Transverse colon (tissue), 4 donors: ENCODE results near the gene TUNAR. TPM values are rescaled to one million over a fixed set of nuclear protein-coding genes. Genes with fewer than 3 reads are reported as not detected.
A peak's percentile ranks its signal among the peaks of the same experiment; 100 is the strongest.

Experiments
- DNase-seq: peaks from one replicate; pipeline ENCODE4 v3.0.0-alpha.2; 2019
- H3K27ac ChIP-seq, 4 donors: fragments of 200-600 bp; sonication (generic); 2 replicates each; pipeline ENCODE4 v1.5.1; 2016 to 2018; ENCODE audit warnings: inconsistent platforms in 4 of 4
- H3K27me3 ChIP-seq: fragments of 200-600 bp; sonication (generic); 2 replicates; pipeline ENCODE4 v1.5.1; 2017; ENCODE audit warnings: inconsistent platforms
- H3K36me3 ChIP-seq, 4 donors: fragments of 200-600 bp; sonication (generic); 2 replicates each; pipeline ENCODE4 v1.5.1; 2017 to 2019; ENCODE audit warnings: inconsistent platforms in 4 of 4
- H3K4me1 ChIP-seq, 4 donors: fragments of 200-600 bp; sonication (generic); 2 replicates each; pipeline ENCODE4 v1.5.1; 2017 to 2020; ENCODE audit warnings: inconsistent platforms in 4 of 4
- H3K4me3 ChIP-seq, 4 donors: fragments of 200-600 bp; sonication (generic); 1 replicate in 1 of 4; 2 replicates in 3 of 4; pipeline versions ENCODE4 v1.5.1 to v1.6.1; 2017 to 2019; ENCODE audit warnings: inconsistent platforms in 4 of 4
- H3K9me3 ChIP-seq, 2 donors: fragments of 200-600 bp; sonication (generic); 2 replicates each; pipeline ENCODE4 v1.5.1; 2017 to 2019; ENCODE audit warnings: inconsistent platforms in 2 of 2
- EP300 ChIP-seq: sonication (generic); formaldehyde crosslinking; IDR thresholded peaks from one replicate; pipeline ENCODE4 v1.6.1; 2017; ENCODE audit warnings: antibody characterized with exemption, low read depth
- POLR2A ChIP-seq: fragments of 450-650 bp; IDR thresholded peaks from one replicate; pipeline ENCODE4 v1.6.1; 2016; ENCODE audit warnings: antibody characterized with exemption, mild to moderate bottlenecking, moderate library complexity
- POLR2AphosphoS5 ChIP-seq, 3 donors: sonication (generic); formaldehyde crosslinking; IDR thresholded peaks; one replicate each; pipeline ENCODE4 v1.6.1; 2016; ENCODE audit warnings: antibody characterized with exemption in 3 of 3
- whole genome bisulfite sequencing, 2 donors: methylation state at CpG; one replicate each; pipeline ENCODE4 v1.1.5; 2018; ENCODE audit warnings: low coverage in 1 of 2; 5-methylcytosine and 5-hydroxymethylcytosine counted together
- in situ Hi-C, 4 donors: fragments of 200-750 bp; cut with MboI; loops; one replicate each; pipeline versions ENCODE4 v1.15.0 to v1.15.1; 2017; ENCODE audit warnings: low sequenced_read_pairs in 3 of 4, low pct_ligation_motif_present in 1 of 4, low pct_unique_long_range_greater_than_20kb in 1 of 4
- intact Hi-C: fragments of 100-400 bp; cut with DNase I; formaldehyde crosslinking; loops from one replicate; pipeline ENCODE4 v1.15.1; 2023; ENCODE audit warnings: low total_unique reads
- total RNA-seq, 4 donors: library from RNA; depleted of rRNA; stranded (reverse); fragments of >200 nt; gene quantifications; one replicate each; pipeline ENCODE4 v1.1.0, GENCODE V29; 2016
- TF ChIP-seq, protein P1 (sequence below), 5 experiments: fragments of 200-600 bp in 3 of 5; fragments of 450-650 bp in 2 of 5; sonication (generic) in 3 of 5; IDR thresholded peaks; 1 replicate in 2 of 5; 2 replicates in 3 of 5; pipeline ENCODE4 v1.5.1; 2016 to 2017; ENCODE audit warnings: antibody characterized with exemption in 5 of 5, inconsistent platforms in 3 of 5, mild to moderate bottlenecking in 2 of 5, moderate library complexity in 1 of 5

TUNAR gene
- total RNA-seq, 4 donors from 2014 or later: not detected

DNA sequence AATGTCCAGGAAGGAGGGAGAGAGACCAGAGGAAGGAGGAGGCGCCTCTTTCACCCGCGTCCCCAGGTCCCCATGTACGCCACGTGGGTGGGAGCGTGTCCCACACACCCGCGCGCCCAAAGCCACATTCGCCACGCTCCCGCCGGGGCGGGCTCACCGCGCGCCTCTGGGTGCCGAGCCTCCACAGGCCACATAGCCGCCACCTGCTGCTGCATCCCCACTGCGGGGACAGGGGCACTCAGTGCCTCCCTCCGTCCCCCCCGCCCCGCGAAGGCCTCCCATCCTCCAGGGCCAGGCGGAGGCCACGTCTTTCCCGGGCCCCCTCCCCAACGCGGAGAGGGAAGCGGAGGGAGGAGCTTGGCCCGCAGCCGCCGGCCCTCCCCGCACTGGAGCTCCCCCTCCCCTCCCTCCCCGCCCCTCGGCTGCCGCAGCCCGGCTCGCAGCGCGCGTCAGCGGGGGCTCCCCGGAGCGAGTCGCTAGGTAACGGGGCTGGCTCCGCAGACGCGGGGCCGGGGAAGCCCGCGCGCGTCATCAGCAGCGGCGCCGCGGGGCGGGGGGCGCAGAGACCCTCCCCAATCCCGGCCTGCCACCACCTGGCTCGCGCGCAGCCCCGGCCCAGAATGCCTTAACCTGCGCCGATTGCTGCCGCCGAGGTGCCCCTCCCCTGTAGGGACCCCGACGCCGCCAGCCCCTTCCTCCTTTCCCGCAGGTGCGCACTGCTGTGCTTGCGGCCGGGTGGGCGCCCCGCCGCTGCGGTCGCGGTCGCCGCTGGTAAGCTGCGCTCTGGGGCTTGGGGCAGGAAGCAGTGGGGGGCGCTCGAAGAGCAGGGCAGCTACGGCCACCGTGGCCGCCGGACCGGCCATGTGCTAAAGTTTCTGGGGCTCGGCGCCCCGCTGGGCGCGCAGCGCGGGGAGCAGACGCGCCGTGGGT, 536 bp upstream of the TUNAR start:
- 22% methylated on average over 50 of the region's 103 CpGs; no CpG with 5 or more reads in 1 of the 2 donors for WGBS, 2 donors
- DNase-seq: no peak
- Histone ChIP-seq H3K27ac (no peak overlapping the region), H3K27me3 (peaks cover 68% of the 10 kb centered on the region), H3K9me3 (no peaks in the 10 kb centered on the region), H3K4me1 (peaks cover 0 to 14% (median 5%) of the 10 kb centered on the region in 4 donors), H3K36me3 (no peaks in the 10 kb centered on the region), H3K4me3 (peak overlapping the region in 2 of 4 donors; percentile 9 to 28)
- intact Hi-C loops: no loop called here
- in situ Hi-C loops: no loop called here
- TF ChIP-seq, protein P1, sequence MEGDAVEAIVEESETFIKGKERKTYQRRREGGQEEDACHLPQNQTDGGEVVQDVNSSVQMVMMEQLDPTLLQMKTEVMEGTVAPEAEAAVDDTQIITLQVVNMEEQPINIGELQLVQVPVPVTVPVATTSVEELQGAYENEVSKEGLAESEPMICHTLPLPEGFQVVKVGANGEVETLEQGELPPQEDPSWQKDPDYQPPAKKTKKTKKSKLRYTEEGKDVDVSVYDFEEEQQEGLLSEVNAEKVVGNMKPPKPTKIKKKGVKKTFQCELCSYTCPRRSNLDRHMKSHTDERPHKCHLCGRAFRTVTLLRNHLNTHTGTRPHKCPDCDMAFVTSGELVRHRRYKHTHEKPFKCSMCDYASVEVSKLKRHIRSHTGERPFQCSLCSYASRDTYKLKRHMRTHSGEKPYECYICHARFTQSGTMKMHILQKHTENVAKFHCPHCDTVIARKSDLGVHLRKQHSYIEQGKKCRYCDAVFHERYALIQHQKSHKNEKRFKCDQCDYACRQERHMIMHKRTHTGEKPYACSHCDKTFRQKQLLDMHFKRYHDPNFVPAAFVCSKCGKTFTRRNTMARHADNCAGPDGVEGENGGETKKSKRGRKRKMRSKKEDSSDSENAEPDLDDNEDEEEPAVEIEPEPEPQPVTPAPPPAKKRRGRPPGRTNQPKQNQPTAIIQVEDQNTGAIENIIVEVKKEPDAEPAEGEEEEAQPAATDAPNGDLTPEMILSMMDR (IDR thresholded peaks at IDR 0.05): no peak
- no peak for TF ChIP-seq POLR2A

DNA sequence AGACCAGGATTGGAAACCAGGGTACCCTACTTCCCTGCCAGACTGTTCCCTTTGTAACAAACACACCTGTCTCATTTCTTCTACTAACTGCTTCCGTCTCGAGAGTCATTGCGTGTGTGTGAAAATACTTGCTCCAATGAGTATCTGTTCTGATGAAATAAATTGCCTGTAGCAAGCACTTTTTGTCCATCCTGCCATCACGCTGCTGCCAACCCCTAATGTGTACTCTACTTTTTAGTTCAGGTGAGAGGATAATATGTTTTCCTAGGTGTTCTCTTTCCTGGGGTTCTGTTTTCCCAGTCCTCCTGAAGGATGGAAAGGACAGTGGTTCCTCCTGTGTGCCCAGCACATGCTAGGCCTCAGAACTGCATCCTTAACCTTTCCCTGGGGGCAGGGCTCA, 1.0 kb downstream of the TUNAR start:
- peaks cover 0 to 14% (median 5%) of the 10 kb centered on the region in 4 donors for H3K4me1 ChIP-seq
- no peak overlapping the region for H3K4me3 ChIP-seq
- no peaks in the 10 kb centered on the region for H3K36me3 ChIP-seq
- TF ChIP-seq POLR2A (no peak), POLR2AphosphoS5 (IDR thresholded peaks at IDR 0.05) (no peak), EP300 (no peak)
- TF ChIP-seq, protein P1 (IDR thresholded peaks at IDR 0.05): no peak
- peaks cover 64% of the 10 kb centered on the region for H3K27me3 ChIP-seq
- 76 to 78% methylated on average over 4 of the region's 4 CpGs for WGBS, 2 donors
- no peaks in the 10 kb centered on the region for H3K9me3 ChIP-seq
- in situ Hi-C loops (no loop called here), intact Hi-C loops (no loop called here)
- no peak overlapping the region for H3K27ac ChIP-seq
- no peak for DNase-seq

DNA sequence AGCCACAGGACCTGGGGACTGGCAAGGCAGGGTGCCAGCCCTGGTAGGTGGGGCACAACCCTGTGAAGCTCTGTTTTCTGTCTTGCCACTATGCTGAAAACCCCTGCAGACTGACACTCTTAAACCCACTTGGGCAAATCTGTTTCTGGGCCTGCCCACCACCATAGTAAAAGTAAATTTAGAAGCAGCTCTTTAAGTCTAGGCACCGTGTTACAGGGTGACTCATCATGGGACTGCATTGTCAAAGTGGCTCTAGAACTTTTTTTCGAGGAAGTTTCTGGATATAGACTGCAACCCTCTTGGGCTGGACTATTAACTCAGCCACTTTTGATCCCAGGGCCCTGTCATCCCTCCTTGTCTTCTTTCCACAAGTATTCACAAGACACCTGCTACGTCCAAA, 7.7 kb downstream of the TUNAR start:
- TF ChIP-seq POLR2AphosphoS5 (IDR thresholded peaks at IDR 0.05) (no peak), EP300 (no peak), POLR2A (no peak)
- TF ChIP-seq, protein P1 (IDR thresholded peaks at IDR 0.05): no peak
- intact Hi-C loops (no loop called here), in situ Hi-C loops (no loop called here)
- no peaks in the 10 kb centered on the region for H3K4me1 ChIP-seq
- no peak overlapping the region for H3K4me3 ChIP-seq
- H3K9me3 ChIP-seq: no peaks in the 10 kb centered on the region
- H3K27ac ChIP-seq: no peak overlapping the region
- H3K36me3 ChIP-seq: no peaks in the 10 kb centered on the region
- H3K27me3 ChIP-seq: peaks cover 7% of the 10 kb centered on the region
- no peak for DNase-seq
- WGBS, 2 donors: 53 to 63% methylated on average over 3 of the region's 3 CpGs

DNA sequence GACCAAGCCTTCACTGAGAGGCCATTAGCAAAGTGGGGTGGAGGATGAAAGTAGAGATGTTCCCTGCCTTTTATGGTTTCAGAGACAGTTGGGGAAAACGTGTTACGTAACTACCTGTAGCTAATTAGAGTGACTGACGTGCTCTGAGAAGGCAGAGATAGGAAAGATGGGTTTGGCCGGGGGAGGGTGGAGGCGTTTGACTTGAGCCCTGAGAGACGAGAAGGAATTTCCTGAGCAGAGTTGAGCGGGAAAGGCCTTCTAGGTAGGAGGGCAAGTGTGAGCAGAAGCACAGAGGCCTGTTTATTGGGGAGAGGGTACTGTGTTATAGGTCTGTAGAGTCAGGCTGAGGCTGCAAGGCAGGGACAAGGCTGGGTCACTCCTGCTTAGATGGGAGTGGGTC, 8.6 kb downstream of the TUNAR start:
- no peak for TF ChIP-seq EP300
- TF ChIP-seq POLR2A: no peak
- no peak for TF ChIP-seq POLR2AphosphoS5 (IDR thresholded peaks at IDR 0.05)
- TF ChIP-seq, protein P1 (IDR thresholded peaks at IDR 0.05): no peak
- no peak for DNase-seq
- Histone ChIP-seq H3K4me1 (no peaks in the 10 kb centered on the region), H3K9me3 (no peaks in the 10 kb centered on the region), H3K27me3 (peaks cover 7% of the 10 kb centered on the region), H3K4me3 (no peak overlapping the region), H3K27ac (no peak overlapping the region), H3K36me3 (no peaks in the 10 kb centered on the region)
- in situ Hi-C loops: no loop called here
- intact Hi-C loops: no loop called here
- WGBS, 2 donors: 50% methylated on average over 7 of the region's 7 CpGs; no CpG with 5 or more reads in 1 of the 2 donors
